Activated T-helper 2 cell treated with anti-CD3 and anti-CD28 coated beads, Interferon-gamma antibody, Interleukin-2, Interleukin-4, amounts not matched to agents 10 μg/mL and 5 μg/mL and 100 μg/mL, durations not matched to agents 14 hours and 24 hours and 36 hours (primary cell): ENCODE results near the gene LCLAT1. TPM values are rescaled to one million over a fixed set of nuclear protein-coding genes. Genes with fewer than 3 reads are reported as not detected.

Experiments used
- DNase-seq: peaks from one replicate; pipeline ENCODE4 v3.0.0; 2021; ENCODE audit warnings: low spot score
- H3K27ac Mint-ChIP-seq: one replicate; pipeline ENCODE4 v1.8.0; 2021; ENCODE audit warnings: mixed read lengths
- H3K27me3 Mint-ChIP-seq: one replicate; pipeline ENCODE4 v1.8.0; 2021; ENCODE audit warnings: low read depth, mixed read lengths
- H3K36me3 Mint-ChIP-seq: one replicate; pipeline ENCODE4 v1.8.0; 2021; ENCODE audit warnings: low read depth, mixed read lengths
- H3K4me1 Mint-ChIP-seq: one replicate; pipeline ENCODE4 v1.8.0; 2021; ENCODE audit warnings: low read depth, mixed read lengths
- H3K4me3 Mint-ChIP-seq: one replicate; pipeline ENCODE4 v1.8.0; 2021; ENCODE audit warnings: low read depth, mild to moderate bottlenecking, moderate library complexity, mixed read lengths
- H3K9me3 Mint-ChIP-seq: one replicate; pipeline ENCODE4 v1.8.0; 2021; ENCODE audit warnings: mixed read lengths
- intact Hi-C: fragments of 100-400 bp; cut with micrococcal nuclease; formaldehyde crosslinking; loops from one replicate; pipeline ENCODE4 v1.15.1; 2023
- total RNA-seq: library from RNA; stranded (reverse); gene quantifications from 2 replicates; pipeline ENCODE4 v1.2.3, GENCODE V29; 2022

Gene LCLAT1
- total RNA-seq, 1 donor from 2014 or later = 24.6 TPM

DNA sequence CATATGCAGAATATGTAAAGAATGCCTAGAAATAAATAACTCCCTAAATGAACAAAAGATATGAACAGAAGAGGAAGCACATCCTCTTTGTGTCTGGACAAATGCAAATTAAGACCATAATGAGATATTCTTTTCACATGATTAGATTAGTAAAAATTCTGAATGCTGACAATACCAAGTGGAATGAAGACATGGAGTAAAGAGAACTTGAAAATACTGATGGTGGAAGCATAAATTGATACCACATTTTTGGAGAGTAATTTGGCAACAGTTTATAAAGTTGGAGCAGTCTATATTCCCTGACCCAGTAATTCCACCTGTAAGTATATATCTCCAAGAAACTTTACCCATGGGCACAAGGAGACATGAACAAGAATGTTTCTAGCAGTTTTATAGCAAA lies 230.2 kb downstream of the LCLAT1 start:
- H3K9me3 Mint-ChIP-seq = no peaks in the 10 kb centered on the region
- H3K27ac Mint-ChIP-seq = no peak overlapping the region
- no peak overlapping the region for H3K4me3 Mint-ChIP-seq
- peaks cover 16% of the 10 kb centered on the region for H3K27me3 Mint-ChIP-seq
- H3K36me3 Mint-ChIP-seq = no peaks in the 10 kb centered on the region
- intact Hi-C loops = no loop called here
- no peak for DNase-seq
- H3K4me1 Mint-ChIP-seq = no peaks in the 10 kb centered on the region

DNA sequence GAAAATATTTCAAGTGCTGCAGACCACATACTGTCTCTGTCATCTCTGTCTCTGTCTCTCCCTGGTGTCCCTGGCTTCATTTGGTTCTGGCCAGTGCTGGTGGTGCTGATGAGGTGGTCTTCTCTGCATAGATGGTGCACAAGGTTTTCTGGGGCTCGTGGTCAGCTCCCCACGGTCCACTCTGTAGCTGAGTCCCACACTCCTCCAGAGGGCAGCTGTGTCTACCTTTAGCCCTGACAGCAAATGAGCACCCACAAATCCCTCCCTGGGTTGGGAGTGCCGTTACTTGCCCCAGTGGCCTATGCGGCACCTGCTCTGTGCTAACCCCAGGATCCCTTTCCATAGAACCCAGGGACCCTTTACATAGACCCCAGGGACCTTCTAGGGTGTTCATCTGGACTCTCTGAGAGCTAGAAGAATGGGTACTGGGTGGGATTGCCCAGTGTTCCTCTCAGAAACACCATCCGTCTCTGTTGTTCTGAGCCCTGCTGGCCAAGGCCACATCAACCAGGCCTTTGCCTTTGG lies 230.9 kb downstream of the LCLAT1 start:
- Mint-ChIP-seq H3K4me1 (no peaks in the 10 kb centered on the region), H3K9me3 (no peaks in the 10 kb centered on the region), H3K4me3 (no peak overlapping the region), H3K27me3 (peaks cover 14% of the 10 kb centered on the region), H3K36me3 (no peaks in the 10 kb centered on the region), H3K27ac (no peak overlapping the region)
- intact Hi-C loops = no loop called here
- no peak for DNase-seq

DNA sequence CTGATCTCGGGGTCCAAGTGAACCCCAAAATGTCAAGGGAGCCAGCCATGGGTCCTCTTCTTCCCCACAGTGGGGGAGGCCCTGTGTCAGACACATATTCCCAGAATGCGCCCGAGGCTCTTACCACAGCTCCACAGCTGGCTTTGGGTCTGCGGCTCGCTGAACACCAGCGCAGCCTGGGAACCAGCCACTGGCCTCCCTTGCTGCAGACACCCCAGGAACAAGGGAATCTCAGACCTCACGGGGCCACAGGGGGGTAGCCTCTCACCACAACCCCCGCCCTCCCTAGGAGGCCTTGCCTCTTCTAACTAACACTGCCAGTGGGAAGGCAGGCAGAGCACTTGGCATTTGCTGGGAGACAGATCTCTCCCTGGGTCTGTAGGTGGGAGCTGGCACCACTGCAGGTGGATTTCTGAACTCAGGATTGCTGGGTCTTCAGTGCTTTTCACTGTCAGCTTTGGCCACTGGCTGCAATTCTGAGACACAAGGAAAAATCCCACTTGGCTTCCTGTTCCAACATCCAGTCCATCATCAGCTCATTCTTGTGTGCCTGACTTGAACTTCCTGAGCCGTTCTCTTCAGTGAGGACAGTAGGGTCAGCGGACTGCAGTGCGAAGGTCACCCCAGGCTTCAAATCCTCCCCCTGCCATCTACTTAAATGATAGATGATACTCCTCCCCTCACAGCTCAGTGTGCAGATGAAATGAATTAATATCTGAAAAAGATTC lies 231.5 kb downstream of the LCLAT1 start:
- intact Hi-C loops = no loop called here
- Mint-ChIP-seq H3K4me3 (no peak overlapping the region), H3K27me3 (peaks cover 8% of the 10 kb centered on the region), H3K9me3 (no peaks in the 10 kb centered on the region), H3K27ac (no peak overlapping the region), H3K4me1 (no peaks in the 10 kb centered on the region), H3K36me3 (no peaks in the 10 kb centered on the region)
- no peak for DNase-seq

DNA sequence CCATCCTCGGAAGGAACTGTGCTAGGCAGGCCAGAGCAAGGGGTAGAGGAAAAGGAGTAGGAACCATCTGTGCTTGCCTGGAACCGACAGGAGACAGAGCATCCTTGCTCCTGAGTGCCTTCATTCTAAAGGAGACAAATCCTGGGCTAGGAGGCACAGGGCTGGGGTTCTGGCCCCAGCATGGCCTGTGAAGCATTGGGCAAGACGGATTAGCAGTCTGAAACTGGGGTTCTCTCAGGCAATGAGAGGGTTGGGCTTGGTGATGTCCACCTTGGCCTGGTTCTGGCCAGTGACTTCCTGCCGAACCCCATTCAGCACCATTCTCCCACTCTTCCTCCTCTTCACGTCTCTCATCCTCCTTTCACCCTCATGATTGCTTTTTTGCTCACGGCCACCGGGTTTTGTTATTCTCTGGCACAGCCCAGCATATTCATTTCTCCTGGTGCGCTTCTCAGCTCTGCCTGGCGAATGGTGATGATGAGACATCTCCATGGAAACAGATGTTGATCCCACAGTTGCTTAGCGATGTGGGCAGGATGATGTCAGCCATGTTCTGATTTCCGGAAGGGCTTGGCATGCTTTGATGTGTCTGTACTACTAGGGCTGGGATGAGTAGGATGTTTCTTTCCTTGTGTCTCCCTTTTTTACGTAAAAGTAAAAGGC lies 232.5 kb downstream of the LCLAT1 start:
- DNase-seq = no peak
- H3K4me3 Mint-ChIP-seq = no peak overlapping the region
- peaks cover 4% of the 10 kb centered on the region for H3K27me3 Mint-ChIP-seq
- H3K27ac Mint-ChIP-seq = no peak overlapping the region
- no peaks in the 10 kb centered on the region for H3K9me3 Mint-ChIP-seq
- intact Hi-C loops = no loop called here
- H3K36me3 Mint-ChIP-seq = no peaks in the 10 kb centered on the region
- H3K4me1 Mint-ChIP-seq = no peaks in the 10 kb centered on the region

DNA sequence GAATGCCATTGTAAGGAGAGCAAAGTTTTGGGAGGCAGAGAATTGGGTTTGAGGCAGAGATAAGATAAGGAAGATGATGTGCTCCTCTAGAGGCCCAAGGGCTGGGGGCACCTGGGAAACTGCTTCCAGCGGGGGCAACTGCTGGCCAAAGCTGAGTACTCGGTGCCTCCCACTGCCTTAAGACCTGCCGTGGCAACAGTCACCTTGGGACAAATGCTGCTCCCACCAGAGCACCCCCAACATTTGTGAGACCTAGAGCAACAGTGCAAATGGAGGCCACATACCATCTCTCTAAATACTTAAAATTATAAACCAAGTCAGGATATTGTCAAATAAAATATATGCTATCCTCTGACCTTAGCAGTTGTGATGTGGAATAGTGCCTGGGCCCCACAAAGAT lies 233.1 kb downstream of the LCLAT1 start:
- Mint-ChIP-seq H3K4me1 (no peaks in the 10 kb centered on the region), H3K36me3 (no peaks in the 10 kb centered on the region), H3K27ac (no peak overlapping the region), H3K27me3 (peaks cover 1% of the 10 kb centered on the region), H3K4me3 (no peak overlapping the region), H3K9me3 (no peaks in the 10 kb centered on the region)
- intact Hi-C loops = no loop called here
- DNase-seq = no peak

DNA sequence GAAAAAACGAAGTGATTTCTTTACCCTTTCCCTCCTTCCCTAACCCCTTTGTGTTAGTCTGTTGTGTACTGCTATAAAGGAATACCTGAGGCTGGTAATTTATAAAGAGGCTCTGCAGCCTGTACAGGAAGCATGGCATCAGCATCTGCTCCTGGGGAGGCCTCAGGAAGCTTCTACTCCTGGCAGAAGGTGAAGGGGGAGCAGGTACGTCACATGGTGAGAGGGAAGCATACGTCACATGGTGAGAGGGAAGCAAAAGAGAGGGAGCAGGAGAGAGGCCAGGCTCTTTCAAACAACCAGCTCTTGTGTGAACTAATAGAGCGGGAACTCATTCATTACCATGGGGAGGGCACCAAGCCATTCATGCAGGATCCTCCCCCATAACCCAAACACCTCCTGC lies 234.0 kb downstream of the LCLAT1 start:
- Mint-ChIP-seq H3K4me3 (no peak overlapping the region), H3K27ac (no peak overlapping the region), H3K27me3 (peaks cover 1% of the 10 kb centered on the region), H3K9me3 (no peaks in the 10 kb centered on the region), H3K4me1 (no peaks in the 10 kb centered on the region), H3K36me3 (no peaks in the 10 kb centered on the region)
- DNase-seq = no peak
- intact Hi-C loops = no loop called here

DNA sequence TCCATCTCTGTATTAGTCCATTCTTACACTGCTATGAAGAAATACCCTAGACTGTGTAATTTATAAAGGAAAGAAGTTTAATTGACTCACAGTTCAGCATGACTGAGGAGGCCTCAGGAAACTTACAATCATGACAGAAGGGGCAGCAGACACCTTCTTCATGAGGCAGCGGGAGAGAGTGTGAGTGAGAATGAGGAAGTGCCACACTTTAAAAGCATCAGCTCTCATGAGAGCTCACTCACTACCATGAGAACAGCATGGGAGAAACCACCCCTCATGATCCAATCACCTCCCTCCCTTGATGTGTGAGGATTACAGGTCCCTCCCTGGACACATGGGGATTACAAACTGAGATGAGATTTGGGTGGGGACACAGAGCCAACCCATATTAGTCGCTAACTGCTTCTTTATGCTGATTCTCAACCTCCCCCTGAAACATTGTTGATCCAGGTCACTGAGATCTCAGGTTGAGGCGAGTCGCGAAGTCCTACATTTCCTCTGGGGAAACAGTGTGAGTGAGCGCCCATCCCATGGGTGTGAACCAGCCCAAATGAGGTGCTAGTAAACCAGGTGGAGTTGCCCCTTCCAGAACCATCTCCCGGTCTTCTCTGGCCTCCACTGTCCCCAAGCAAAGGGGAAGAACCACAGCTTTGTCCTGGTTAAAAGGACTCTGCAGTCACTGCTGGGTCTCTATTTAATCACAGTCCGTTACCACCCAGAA lies 236.3 kb downstream of the LCLAT1 start:
- no peaks in the 10 kb centered on the region for H3K4me1 Mint-ChIP-seq
- H3K9me3 Mint-ChIP-seq = no peaks in the 10 kb centered on the region
- H3K36me3 Mint-ChIP-seq = no peaks in the 10 kb centered on the region
- no peak for DNase-seq
- intact Hi-C loops = no loop called here
- peaks cover 1% of the 10 kb centered on the region for H3K27me3 Mint-ChIP-seq
- H3K27ac Mint-ChIP-seq = no peak overlapping the region
- H3K4me3 Mint-ChIP-seq = no peak overlapping the region

DNA sequence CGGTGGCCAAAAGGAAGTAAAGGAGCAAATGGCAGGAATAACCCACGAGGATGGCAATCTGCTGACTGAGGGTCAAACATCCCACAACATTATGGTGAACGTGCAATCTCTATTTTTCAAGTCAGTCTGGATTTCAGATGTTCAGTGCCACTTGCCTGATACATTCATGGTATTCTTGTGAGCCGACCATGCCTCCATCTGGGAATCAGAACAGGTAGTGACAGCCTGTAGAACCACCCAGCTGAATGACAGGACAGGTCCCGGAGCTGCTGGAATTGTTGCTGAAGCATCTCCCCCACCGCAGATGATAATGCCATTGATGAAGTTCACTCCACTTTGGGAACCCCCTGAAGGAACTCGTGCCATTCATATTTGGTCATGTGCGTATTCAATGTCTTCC lies 237.0 kb downstream of the LCLAT1 start:
- Mint-ChIP-seq H3K4me1 (no peaks in the 10 kb centered on the region), H3K27me3 (peaks cover 1% of the 10 kb centered on the region), H3K9me3 (no peaks in the 10 kb centered on the region), H3K36me3 (no peaks in the 10 kb centered on the region), H3K27ac (no peak overlapping the region), H3K4me3 (no peak overlapping the region)
- no peak for DNase-seq
- intact Hi-C loops = no loop called here

DNA sequence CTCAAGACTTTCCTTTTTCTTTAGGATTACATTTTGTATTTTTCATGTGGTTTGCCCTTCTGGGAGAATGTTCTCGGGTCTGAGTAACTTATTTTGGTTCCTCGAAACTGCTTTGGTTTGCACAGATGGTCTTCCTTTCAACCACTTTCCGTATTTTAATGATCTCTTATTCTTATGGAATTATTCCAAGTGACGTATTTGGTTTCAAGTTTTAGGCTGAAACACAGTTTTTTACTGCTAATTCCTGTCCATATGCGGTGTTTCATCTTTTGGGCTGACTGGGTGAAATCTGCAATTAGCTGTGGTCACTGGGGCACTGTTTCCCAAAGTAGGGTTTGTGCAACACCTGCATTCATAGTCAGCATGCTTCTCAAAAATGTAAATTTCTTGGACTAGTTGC lies 237.5 kb downstream of the LCLAT1 start:
- H3K27ac Mint-ChIP-seq = no peak overlapping the region
- no peak overlapping the region for H3K4me3 Mint-ChIP-seq
- H3K36me3 Mint-ChIP-seq = no peaks in the 10 kb centered on the region
- intact Hi-C loops = no loop called here
- no peak for DNase-seq
- peaks cover 1% of the 10 kb centered on the region for H3K27me3 Mint-ChIP-seq
- no peaks in the 10 kb centered on the region for H3K9me3 Mint-ChIP-seq
- H3K4me1 Mint-ChIP-seq = no peaks in the 10 kb centered on the region

DNA sequence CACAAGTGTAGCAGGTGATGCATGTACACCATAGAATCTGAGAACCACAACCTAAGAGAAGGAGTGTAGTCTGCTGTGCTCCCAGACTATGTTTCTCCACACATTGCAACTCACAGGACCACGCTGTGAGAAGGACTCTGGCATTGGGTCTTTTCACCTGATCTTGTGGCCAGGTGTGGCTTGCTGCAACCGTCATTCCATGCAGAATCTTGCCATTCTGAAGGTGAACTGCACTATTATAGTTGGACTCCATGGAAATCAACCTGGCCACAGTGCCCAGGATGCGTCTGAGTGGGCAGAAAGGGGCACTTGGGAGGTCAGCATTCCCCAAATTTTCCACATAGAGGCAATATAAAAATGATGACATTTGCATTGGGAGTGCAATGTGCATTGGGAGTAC lies 237.9 kb downstream of the LCLAT1 start:
- H3K27ac Mint-ChIP-seq = no peak overlapping the region

DNA sequence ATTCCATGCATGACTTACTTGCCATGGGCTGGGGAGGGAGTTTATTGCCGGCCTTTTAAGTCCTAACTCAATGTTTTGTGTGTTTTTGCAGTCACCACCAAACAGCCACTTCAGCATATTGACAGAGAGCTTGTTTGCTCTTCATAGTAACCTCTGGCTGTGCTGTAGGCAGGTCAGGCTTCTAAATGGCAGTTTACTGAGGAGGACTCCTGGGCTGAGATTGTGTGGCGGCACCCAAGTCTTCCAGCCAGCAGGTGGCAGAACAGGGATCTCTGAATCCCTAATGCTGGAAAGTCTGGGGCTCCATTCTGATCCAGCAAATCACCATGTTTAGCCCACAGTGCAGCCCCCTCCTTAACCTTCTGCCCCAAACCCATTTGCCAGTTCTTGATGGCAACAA lies 239.0 kb downstream of the LCLAT1 start:
- DNase-seq = no peak
- H3K27ac Mint-ChIP-seq = no peak overlapping the region
- H3K4me1 Mint-ChIP-seq = no peaks in the 10 kb centered on the region
- no peaks in the 10 kb centered on the region for H3K9me3 Mint-ChIP-seq
- H3K36me3 Mint-ChIP-seq = no peaks in the 10 kb centered on the region
- intact Hi-C loops = no loop called here
- peaks cover under 1% of the 10 kb centered on the region for H3K27me3 Mint-ChIP-seq
- no peak overlapping the region for H3K4me3 Mint-ChIP-seq

More for the DNA sequence above, 237.9 kb downstream of the LCLAT1 start:
- Mint-ChIP-seq H3K9me3 (no peaks in the 10 kb centered on the region), H3K4me3 (no peak overlapping the region), H3K36me3 (no peaks in the 10 kb centered on the region), H3K27me3 (peaks cover 1% of the 10 kb centered on the region), H3K4me1 (no peaks in the 10 kb centered on the region)
- no peak for DNase-seq
- intact Hi-C loops = no loop called here

DNA sequence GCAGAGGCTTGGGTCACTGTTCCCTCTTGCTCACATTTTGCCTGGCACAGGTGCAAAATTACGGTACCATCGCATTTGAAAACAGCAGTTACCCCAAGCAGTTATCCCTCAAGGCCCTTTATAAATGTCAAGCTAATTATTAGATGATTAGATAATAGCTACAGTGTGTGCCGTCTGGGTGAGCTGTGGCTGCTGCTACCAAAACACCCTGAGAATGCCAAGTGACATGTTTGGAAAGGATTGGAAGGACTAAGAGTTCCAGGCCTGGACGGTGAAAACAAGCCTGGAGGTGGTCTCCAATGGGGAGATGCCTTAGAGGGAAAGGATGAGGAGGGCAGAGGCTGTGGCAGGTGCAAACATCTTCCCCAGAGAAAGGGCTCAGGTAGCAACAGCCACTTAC lies 239.6 kb downstream of the LCLAT1 start:
- Mint-ChIP-seq H3K36me3 (no peaks in the 10 kb centered on the region), H3K4me1 (no peaks in the 10 kb centered on the region), H3K27me3 (no peaks in the 10 kb centered on the region), H3K9me3 (no peaks in the 10 kb centered on the region), H3K27ac (no peak overlapping the region), H3K4me3 (no peak overlapping the region)
- intact Hi-C loops = no loop called here
- DNase-seq = no peak

DNA sequence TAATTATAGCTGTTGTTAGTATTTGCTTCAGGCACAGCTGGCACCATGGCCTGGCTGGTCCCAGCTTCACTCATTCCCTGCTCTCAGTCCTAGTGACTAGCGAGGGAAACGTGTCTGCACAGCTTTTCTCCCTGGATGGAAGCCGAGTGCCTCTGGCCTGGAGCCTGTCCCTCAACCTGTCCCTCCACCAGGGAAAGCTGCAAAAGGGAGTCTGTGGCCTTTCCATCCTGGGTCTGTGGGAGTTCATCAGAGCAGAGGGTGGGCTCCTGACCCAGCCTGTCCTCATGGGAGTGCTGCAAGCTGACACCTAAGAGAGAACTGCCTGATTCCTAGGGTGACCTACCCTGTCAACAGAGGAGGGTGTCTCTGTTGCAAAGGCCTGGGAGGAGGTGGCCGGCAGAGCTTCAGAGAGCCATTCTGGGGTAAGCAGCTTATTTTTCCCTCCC lies 241.9 kb downstream of the LCLAT1 start:
- Mint-ChIP-seq H3K36me3 (no peaks in the 10 kb centered on the region), H3K27me3 (no peaks in the 10 kb centered on the region), H3K4me3 (no peak overlapping the region), H3K9me3 (no peaks in the 10 kb centered on the region), H3K27ac (no peak overlapping the region), H3K4me1 (no peaks in the 10 kb centered on the region)
- intact Hi-C loops = no loop called here
- no peak for DNase-seq
